Stimulated activated CD4-positive, alpha-beta T cell treated with anti-CD3 and anti-CD28 coated beads, Interleukin-4, amount 100 ng/mL, for 24 hours (primary cell): ENCODE measurements around the gene PPP1R14D.

Source experiments
- DNase-seq: peaks from one replicate; pipeline ENCODE4 v3.0.0-alpha.2; 2020

Gene PPP1R14D

GRCh38 chr15:40815042-40815698 is 13.3 kb downstream of the PPP1R14D start:
- DNase-seq = no peak

- DNase-seq = no peak
Measured at GRCh38 chr15:40812721-40813425, 15.6 kb downstream of the PPP1R14D start.

GRCh38 chr15:40808861-40809450 is 19.6 kb downstream of the PPP1R14D start:
- no peak for DNase-seq

GRCh38 chr15:40807888-40808461 is 20.5 kb downstream of the PPP1R14D start:
- no peak for DNase-seq

GRCh38 chr15:40807028-40807887 is 21.2 kb downstream of the PPP1R14D start, which contains the start of the genes DNAJC17 and ZFYVE19:
TSS of gene DNAJC17 (minus strand) at chr15:40807473. CDS start at chr15:40807446, 27 bp downstream.
TSS of gene ZFYVE19 (plus strand) at chr15:40807089. CDS start at chr15:40807590, 501 bp downstream.
- DNase-seq = peak; percentile 96

GRCh38 chr15:40806672-40807027 is 21.9 kb downstream of the PPP1R14D start:
- DNase-seq = no peak

GRCh38 chr15:40803688-40804087 is 24.8 kb downstream of the PPP1R14D start:
- DNase-seq = no peak

- no peak for DNase-seq
Measured at GRCh38 chr15:40803076-40803475, 25.4 kb downstream of the PPP1R14D start.

GRCh38 chr15:40799523-40799922 is 29.0 kb downstream of the PPP1R14D start:
- DNase-seq = no peak

GRCh38 chr15:40796512-40796911 is 32.0 kb downstream of the PPP1R14D start:
- DNase-seq = no peak

- DNase-seq = no peak
Measured at GRCh38 chr15:40796041-40796440, 32.5 kb downstream of the PPP1R14D start.

GRCh38 chr15:40793216-40793989 is 35.1 kb downstream of the PPP1R14D start:
- peak; percentile 27 for DNase-seq

GRCh38 chr15:40792394-40792793 is 36.1 kb downstream of the PPP1R14D start:
- no peak for DNase-seq

- DNase-seq = no peak
Measured at GRCh38 chr15:40790718-40791117, 37.8 kb downstream of the PPP1R14D start.

GRCh38 chr15:40789999-40790398 is 38.5 kb downstream of the PPP1R14D start:
- DNase-seq = no peak

- DNase-seq = no peak
Measured at GRCh38 chr15:40789119-40789518, 39.4 kb downstream of the PPP1R14D start.

GRCh38 chr15:40787991-40788390 is 40.5 kb downstream of the PPP1R14D start:
- DNase-seq = no peak

- peak; percentile 73 for DNase-seq
Measured at GRCh38 chr15:40787344-40787841, 41.1 kb downstream of the PPP1R14D start.

- DNase-seq = no peak
Measured at GRCh38 chr15:40785814-40786213, 42.7 kb downstream of the PPP1R14D start.

- no peak for DNase-seq
Measured at GRCh38 chr15:40785164-40785563, 43.3 kb downstream of the PPP1R14D start.

- peak; percentile 81 for DNase-seq
Measured at GRCh38 chr15:40782609-40783227, 45.8 kb downstream of the PPP1R14D start.
